Measurements from ENCODE around the gene PAQR5.
"Not testable (repeated sequence)": the region's sequence is repeated elsewhere in the genome, so short reads cannot be mapped to it uniquely, and the experiment has no call there.

The PAQR5 gene

DNA sequence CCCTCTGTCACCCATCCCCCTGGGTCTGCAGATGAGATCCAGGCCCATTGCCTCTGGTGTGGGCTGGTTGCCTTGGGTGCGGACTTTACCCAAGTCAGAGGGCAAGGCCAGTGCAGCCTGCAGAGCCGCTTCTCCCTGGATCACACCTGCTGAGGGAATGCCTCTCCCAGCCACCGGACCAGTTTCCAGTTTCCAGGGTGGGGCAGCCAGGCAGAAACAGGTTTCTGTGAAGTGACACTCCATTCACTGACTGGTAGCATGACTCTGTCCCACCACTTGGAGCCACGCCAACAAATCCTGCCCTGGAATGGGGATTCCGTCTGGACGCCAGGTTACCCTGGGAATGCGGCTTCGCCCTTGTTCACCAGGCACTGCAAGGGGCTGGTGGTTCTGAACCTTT, 30.0 kb downstream of the PAQR5 start:
- TF ChIP-seq, protein P1, sequence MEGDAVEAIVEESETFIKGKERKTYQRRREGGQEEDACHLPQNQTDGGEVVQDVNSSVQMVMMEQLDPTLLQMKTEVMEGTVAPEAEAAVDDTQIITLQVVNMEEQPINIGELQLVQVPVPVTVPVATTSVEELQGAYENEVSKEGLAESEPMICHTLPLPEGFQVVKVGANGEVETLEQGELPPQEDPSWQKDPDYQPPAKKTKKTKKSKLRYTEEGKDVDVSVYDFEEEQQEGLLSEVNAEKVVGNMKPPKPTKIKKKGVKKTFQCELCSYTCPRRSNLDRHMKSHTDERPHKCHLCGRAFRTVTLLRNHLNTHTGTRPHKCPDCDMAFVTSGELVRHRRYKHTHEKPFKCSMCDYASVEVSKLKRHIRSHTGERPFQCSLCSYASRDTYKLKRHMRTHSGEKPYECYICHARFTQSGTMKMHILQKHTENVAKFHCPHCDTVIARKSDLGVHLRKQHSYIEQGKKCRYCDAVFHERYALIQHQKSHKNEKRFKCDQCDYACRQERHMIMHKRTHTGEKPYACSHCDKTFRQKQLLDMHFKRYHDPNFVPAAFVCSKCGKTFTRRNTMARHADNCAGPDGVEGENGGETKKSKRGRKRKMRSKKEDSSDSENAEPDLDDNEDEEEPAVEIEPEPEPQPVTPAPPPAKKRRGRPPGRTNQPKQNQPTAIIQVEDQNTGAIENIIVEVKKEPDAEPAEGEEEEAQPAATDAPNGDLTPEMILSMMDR (IDR thresholded peaks at IDR 0.05; ENCODE audit: insufficient read depth, low read length, poor library complexity, severe bottlenecking) = no peak
- no peaks in the 10 kb centered on the region for H3K36me3 ChIP-seq (ENCODE audit: control insufficient read depth, insufficient read depth, low read length)
- H3K4me3 ChIP-seq (replicated peaks; ENCODE audit: low read depth, low read length) = no peak overlapping the region
- no peak for DNase-seq (ENCODE audit: extremely low read depth, insufficient read length)
- H3K27me3 ChIP-seq (replicated peaks; ENCODE audit: control insufficient read depth, insufficient read depth, low read length) = peaks cover 3% of the 10 kb centered on the region

DNA sequence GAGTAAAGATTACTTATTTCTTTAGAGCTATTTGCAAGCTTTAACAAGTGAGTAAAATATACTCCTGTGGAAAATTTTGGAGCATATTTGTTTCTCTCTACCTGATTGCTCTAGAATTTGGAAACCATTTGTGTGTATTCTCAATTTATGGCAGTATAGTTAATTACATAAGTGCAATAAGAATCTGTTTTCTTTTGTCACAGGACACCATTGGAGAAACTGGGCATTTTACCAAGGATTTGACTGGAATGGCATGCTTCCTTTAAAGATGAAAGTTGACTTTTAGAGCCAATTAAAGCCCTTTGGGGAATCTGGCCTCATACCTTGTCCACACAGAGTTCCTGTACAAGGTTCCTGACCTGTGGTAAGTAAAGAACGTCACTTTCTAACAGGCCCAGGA, 38.4 kb downstream of the PAQR5 start:
- DNase-seq (ENCODE audit: extremely low read depth, insufficient read length) = no peak
- TF ChIP-seq, protein P1 (IDR thresholded peaks at IDR 0.05; ENCODE audit: insufficient read depth, low read length, poor library complexity, severe bottlenecking) = no peak

DNA sequence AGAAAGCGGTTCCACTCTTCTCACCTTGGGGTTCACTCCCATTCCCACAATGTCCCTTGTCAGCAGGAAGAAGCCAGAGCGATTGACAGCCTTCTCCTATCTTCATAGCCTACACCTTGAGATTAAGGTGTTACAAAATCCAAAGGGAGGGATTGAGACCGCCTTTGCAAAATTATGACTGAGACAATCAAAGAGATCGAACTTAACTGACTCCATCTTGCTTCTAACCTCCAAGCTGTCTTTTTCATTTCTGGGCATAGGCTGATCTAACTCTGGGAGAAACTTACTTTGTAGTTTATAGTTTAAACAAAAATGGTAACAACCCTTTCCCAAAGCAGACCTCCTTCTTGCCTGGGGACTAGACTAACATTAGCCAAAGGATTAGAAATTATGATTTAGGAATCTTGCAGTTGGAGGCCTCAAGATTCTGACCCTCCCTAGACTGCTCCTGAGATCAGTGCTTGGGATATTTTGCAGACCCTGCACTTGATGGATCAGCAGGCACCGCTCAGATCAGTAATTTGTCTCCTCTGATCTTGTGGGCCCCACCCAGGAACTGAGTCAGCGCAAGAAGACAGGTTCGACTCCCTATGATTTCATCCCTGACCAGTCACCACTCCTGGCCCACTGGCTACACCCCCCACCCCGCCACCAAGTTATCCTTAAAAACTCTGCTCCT, 40.0 kb downstream of the PAQR5 start:
- peaks cover 1% of the 10 kb centered on the region; the same call in 1 of the 2 replicates for H3K27me3 ChIP-seq (replicated peaks; ENCODE audit: control insufficient read depth, insufficient read depth, low read length)
- TF ChIP-seq, protein P1 (IDR thresholded peaks at IDR 0.05; ENCODE audit: insufficient read depth, low read length, poor library complexity, severe bottlenecking) = no peak
- no peaks in the 10 kb centered on the region for H3K36me3 ChIP-seq (ENCODE audit: control insufficient read depth, insufficient read depth, low read length)
- DNase-seq (ENCODE audit: extremely low read depth, insufficient read length) = no peak
- H3K4me3 ChIP-seq (replicated peaks; ENCODE audit: low read depth, low read length) = no peak overlapping the region

More for the DNA sequence above, 38.4 kb downstream of the PAQR5 start:
- Histone ChIP-seq H3K4me3 (replicated peaks; ENCODE audit: low read depth, low read length) (no peak overlapping the region), H3K36me3 (ENCODE audit: control insufficient read depth, insufficient read depth, low read length) (no peaks in the 10 kb centered on the region), H3K27me3 (replicated peaks; ENCODE audit: control insufficient read depth, insufficient read depth, low read length) (no peaks in the 10 kb centered on the region)

DNA sequence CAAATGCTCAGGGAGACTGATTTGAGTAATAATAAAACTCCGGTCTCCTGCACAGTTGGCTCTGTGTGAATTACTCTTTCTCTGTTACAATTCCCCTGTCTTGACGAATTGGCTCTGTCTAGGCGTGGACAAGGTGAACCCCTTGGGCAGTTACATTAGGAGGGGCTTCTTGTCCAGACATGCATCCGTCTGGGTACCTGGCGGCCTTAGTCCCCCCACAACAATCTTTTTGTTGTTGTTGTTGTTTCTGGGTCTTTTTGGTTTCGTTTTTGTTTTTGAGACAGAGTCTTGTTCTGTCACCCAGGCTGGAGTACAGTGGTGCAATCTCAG, 40.5 kb downstream of the PAQR5 start:
- H3K27me3 ChIP-seq (replicated peaks; ENCODE audit: control insufficient read depth, insufficient read depth, low read length); H3K4me3 ChIP-seq (replicated peaks; ENCODE audit: low read depth, low read length); DNase-seq (ENCODE audit: extremely low read depth, insufficient read length); H3K36me3 ChIP-seq (ENCODE audit: control insufficient read depth, insufficient read depth, low read length): not testable (repeated sequence)

DNA sequence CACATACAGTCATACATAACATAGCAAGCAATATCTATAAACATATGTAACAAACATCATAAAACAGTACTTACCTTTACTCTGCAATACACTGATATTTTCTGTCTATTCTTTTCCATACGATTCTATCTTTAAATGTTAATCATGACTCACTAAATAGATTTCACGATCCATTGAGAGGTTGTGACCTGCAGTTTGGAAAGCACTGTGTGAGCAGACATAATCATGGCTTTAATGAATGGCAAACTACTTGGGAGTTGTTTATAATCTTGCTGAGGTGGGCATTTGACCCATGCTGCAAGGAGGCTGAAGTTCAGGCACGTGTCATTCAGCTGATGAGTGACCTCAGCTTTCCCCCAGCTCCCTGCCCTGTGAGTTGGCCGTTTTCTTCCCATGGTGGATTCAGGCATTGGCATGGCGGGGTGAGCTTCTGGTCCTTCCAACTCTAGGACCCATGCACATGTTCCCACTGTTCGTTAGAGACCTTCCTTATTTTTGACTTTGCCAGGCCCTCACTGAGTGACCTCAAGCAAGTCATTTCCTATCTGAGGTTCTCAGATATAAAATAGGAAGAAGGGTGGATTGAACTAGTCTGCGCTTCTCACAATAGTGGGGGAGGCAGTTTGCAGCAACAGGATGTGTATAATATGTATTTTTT, 41.7 kb downstream of the PAQR5 start:
- Histone ChIP-seq H3K4me3 (replicated peaks; ENCODE audit: low read depth, low read length) (no peak overlapping the region), H3K27me3 (replicated peaks; ENCODE audit: control insufficient read depth, insufficient read depth, low read length) (peaks cover 1% of the 10 kb centered on the region; the same call in 1 of the 2 replicates), H3K36me3 (ENCODE audit: control insufficient read depth, insufficient read depth, low read length) (no peaks in the 10 kb centered on the region)
- DNase-seq (ENCODE audit: extremely low read depth, insufficient read length) = no peak
- TF ChIP-seq, protein P1 (IDR thresholded peaks at IDR 0.05; ENCODE audit: insufficient read depth, low read length, poor library complexity, severe bottlenecking) = no peak

DNA sequence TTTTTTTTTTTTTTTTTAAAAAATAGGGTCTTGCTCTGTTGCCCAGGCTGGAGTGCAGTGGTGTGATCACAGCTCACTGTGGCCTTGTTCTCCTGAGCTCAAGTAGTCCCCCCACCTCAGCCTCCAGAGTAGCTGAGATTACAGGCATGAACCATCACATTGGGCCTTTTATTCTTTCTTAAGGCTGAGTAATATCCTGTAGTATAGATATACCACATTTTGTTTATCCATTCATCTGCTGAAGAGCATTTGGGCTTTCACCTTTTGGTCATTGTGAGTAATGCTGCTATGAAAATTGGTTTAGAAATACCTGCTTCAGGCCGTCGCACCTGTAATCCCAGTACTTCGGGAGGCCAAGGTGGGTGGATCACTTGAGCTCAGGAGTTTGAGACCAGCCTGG, 42.6 kb downstream of the PAQR5 start:
- H3K27me3 ChIP-seq (replicated peaks; ENCODE audit: control insufficient read depth, insufficient read depth, low read length) = peaks cover 1% of the 10 kb centered on the region; the same call in 1 of the 2 replicates
- no peak for DNase-seq (ENCODE audit: extremely low read depth, insufficient read length)
- no peak overlapping the region for H3K4me3 ChIP-seq (replicated peaks; ENCODE audit: low read depth, low read length)
- H3K36me3 ChIP-seq (ENCODE audit: control insufficient read depth, insufficient read depth, low read length) = no peaks in the 10 kb centered on the region
- TF ChIP-seq, protein P1 (IDR thresholded peaks at IDR 0.05; ENCODE audit: insufficient read depth, low read length, poor library complexity, severe bottlenecking) = no peak

Measured in GM06990 (cell line).